HG02623 (cell line): ENCODE measurements around the gene EFCAB8.

Experiments used
- ATAC-seq: cut with Tn5 transposase; IDR thresholded peaks from one replicate; pipeline ENCODE4 v1.9.1; 2021; ENCODE audit warnings: moderate library complexity; ENCODE audit not compliant: unreplicated experiment

EFCAB8 gene

GRCh38 chr20:32908334-32909292, 49.9 kb downstream of the EFCAB8 start:
- no peak for ATAC-seq

- ATAC-seq = no peak
Observed at GRCh38 chr20:32909451-32909850, 50.7 kb downstream of the EFCAB8 start.

DNA sequence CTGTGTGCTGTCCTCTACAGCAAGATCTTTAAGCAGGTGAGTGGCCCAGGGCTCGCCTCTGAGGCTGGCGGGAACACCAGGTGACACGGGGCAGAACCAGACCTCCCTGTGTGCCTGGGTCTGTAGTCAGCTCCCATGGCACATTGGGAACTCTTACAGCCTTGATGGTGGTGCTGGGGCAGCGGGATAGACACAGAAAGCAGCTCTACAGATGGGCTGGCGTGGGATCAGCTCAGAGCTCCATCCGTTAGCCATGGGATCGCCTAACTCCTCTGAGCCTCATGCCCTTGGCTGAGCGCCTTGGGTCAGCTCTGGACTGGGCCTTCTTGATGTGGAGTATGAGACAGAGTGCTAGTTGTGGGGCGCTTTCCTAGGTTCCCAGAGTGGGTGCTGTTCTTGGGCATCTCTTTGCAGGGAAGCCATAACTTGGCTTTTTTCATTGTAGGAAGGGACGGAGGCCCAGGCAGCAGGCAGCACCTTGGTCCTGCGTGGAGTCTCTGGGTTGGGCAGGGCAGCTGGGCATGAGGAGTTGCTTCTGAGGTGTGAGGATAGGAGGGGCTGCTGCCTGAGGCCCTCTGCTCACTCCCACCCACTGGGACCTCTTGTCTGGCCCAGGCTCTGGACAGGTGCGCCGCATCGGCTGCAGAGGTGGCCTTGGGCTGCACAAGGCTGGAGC, 51.3 kb downstream of the EFCAB8 start:
- ATAC-seq = no peak

DNA sequence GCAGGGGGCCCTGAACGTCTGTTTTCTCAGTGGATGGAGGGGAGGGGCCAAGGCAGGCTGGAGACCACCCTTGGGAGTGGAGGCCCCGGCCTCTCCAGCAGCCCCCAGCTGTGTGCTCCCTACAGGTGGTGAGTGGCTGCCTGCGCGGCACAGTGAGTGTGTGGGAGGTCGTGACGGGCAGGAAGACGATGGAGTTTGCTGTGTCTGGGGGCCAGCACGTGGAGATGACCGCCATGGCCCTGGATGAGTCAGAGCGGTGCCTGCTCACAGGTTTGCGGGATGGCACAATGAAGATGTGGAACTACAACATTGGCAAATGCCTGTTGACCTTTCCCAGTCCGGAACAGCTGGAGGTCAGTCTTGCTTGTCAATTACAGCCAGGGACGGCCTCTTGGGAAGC, 52.6 kb downstream of the EFCAB8 start:
- ATAC-seq = no peak

DNA sequence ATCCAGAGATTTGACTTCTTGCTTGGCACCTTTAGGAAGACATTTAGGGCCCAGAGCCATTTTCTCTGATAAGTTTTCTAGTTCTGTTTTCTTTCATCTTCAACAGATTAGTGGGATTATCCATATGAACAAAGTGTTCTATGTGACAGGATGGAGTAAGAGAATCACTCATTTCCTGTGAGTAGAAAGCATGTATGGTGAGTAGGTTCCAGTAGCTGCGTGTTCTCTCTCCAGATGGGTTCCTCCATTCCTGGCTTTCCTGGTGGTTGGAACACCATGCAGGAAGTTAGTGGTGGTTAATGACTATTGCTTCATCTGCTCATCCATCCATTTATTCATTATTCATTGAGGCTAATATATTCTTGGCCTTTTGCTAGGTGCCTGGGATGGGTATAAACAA, 54.0 kb downstream of the EFCAB8 start:
- no peak for ATAC-seq

GRCh38 chr20:32914031-32914430, 55.3 kb downstream of the EFCAB8 start:
- no peak for ATAC-seq

DNA sequence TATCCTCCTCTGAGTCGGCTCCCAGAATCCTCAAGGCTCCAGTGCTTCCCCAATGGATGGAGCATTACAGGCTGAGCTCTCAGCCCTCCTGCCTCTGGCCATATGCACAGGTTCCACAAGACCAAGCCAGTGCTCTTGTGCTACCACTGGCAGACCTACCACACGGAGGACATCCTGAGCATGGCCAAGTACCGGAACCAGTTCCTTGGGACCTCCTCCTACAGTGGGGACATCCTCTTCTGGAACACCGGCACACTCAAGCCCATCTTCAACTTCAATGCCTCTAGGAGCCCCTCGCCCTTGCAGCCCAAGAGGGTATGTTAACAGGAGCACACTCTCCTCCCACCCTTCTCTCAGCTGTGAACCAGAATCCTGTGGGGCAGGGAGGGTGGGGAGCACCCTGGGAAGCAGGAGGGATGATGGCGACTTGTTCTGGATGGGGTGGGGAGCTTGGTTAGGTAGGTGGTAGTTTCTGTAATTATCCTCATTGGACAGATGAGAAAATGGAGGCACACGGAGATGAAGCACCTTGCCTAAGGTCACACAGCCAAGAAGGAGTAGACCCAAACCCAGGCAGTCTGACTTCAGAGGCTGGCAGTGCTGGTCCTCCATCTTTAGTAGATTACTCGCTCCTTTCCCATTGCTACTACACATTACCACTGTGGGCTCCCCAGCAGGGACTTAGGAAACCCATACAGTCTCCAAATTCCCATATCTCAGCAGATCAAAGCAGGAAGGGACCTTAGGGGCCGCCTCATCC, 58.6 kb downstream of the EFCAB8 start:
- ATAC-seq = no peak

DNA sequence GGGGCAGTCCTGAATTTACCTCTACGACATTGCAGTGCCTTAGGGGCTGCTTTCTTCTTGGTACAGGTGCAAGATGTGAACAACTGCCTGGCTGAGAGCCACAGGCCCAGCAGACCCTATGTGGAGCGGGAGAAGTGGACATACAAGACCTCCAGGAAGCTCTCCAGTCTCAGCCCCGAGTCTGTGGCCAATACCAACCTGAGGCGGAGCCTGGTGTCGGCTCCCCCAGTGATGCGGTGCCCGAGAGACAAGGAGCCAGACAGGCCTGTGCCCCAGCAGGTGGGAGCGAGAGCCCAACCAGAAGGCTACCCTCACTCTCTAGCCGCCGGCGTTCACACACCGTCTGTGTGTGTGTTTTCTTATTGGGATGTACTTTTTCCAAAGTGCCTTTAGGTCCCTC, 59.6 kb downstream of the EFCAB8 start:
- ATAC-seq = no peak

- ATAC-seq = no peak
Observed at GRCh38 chr20:32918751-32919150, 60.0 kb downstream of the EFCAB8 start.

DNA sequence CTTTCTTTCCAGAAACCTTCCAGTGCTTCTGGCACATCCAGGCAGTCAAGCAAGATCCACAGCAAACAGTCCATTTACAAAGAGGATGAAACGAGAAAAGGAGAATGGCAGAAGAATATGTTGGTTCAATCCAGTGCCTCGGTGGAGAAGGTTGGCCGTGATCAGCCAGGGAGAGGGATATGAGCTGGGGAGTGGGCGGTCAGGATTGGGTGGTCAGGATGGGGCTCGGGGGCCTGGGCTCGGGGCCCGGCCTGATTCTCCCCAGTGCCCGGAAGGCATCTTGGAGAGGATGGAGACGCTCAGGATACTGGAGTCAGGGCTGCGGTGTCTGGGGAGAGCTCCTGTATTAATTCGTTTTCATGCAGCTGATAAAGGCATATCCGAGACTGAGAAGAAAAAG, 61.3 kb downstream of the EFCAB8 start:
- no peak for ATAC-seq

- ATAC-seq = no peak
Observed at GRCh38 chr20:32920530-32921298, 62.0 kb downstream of the EFCAB8 start.

- no peak for ATAC-seq
Observed at GRCh38 chr20:32922466-32922865, 63.7 kb downstream of the EFCAB8 start.

DNA sequence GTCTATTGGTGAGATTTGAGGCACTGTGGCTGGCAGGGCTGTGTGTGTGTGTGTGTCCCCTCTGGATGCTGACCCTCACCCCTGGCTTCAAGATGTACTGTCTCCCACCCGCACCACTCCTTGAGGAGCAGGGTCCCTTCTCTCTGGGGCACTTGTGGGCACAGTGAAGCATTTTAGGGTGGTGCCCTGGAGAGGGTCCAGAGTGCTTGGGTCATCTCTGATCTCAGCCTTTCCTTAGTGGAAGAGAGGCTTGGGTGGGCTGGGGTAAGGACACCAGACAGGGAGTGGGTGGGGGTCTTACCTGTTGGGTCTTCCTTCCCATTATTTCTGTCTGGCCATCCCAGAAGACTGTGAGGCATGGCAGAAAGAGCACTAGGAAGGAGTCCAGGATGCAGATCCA, 66.1 kb downstream of the EFCAB8 start:
- ATAC-seq = no peak

DNA sequence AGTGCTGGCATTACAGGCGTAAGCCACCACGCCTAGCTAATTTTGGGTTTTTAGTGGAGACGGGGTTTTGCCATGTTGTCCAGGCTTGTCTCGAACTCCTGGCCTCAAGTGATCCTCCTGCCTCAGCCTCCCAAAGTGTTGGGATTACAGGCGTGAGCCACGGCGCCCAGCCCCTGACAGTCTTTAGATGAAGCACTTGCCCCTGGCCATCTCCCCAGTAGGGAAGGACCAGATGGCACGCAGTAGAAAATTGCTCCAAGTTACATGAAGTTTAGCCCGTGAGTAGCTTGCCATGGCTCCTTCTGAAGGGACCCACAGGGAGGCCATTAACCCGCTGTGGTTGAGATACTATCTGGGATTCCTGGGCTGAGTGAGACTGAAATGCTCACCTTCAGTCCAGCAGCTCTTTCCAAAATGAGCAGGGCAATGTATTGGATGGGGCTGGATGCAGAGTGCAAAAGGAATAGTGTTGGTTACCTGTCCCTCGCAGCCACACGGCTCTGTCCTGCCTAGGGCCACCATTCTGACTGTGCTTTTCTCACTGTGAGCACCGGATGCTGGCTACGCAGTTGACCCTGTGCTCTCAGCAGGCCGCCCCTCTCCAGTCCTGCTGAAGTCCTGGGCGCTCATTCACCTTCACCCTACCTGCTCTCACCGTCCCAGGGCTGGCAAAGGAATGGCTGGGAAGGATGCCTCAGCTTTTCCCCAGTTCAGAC, 66.9 kb downstream of the EFCAB8 start:
- ATAC-seq = no peak

GRCh38 chr20:32929162-32929561, 70.4 kb downstream of the EFCAB8 start:
- ATAC-seq = no peak

GRCh38 chr20:32930181-32930580, 71.5 kb downstream of the EFCAB8 start:
- no peak for ATAC-seq

DNA sequence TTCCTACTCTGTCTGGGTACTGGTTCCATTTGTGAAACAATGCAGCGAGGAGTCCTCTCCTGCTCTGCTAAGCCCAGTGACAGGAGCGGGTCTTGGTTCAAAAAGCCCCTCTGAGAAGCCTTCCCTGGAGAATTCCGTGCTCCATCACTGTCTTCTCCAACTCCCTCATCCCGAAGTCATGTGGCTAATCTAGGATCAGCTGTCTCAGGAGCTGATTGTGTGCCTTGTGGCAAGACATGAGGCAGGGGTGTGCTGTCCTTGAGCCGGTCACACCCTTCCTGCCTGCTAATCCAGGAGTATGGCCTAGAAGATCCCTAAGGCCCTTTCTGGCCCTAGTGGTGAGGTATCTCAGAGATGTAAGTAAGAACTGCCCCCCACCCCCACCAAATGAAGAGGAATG, 72.0 kb downstream of the EFCAB8 start:
- ATAC-seq = no peak

GRCh38 chr20:32934580-32934979, 75.9 kb downstream of the EFCAB8 start:
- ATAC-seq = no peak

DNA sequence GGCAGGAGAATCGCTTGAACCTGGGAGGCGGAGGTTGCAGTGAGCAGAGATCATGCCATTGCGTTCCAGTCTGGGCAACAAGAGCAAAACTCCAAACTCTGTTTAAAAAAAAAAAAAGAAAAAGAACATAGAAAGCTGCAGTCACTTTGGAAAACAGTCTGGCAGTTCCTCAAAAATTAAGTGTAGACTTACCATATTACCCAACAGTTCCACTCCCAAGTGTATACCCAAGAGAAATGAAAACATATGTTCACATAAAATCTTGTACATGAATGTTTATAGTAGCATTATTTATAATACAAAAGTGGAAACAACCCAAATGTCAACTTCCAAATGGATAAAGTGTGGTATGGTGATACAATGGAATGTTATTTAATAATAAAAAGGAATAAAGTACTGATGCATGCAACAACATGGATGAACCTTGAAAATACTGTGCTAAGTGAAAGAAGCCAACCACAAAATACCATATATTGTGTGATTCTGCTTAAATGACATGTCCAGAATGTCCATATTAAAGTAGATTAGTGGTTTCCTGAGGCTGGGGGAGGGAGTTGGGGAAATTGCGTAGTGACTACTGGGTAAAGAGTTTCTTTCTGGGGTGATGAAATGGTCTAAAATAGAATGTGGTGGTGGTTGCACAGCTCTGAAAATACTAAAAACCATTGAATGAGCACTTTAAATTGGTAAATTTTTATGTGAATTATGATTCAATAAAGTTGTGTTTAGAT, 82.6 kb downstream of the EFCAB8 start:
- ATAC-seq = no peak
